Left ventricle myocardium inferior (tissue), 1 donor: Measurements from ENCODE around the gene ALDH8A1. TPM values are rescaled to one million over a fixed set of nuclear protein-coding genes. Genes with fewer than 3 reads are reported as not detected.

ENCODE experiments used
- DNase-seq: peaks from one replicate; pipeline ENCODE4 v3.0.0-alpha.2; 2020
- H3K27ac ChIP-seq: fragments of 200-600 bp; replicated peaks from 2 replicates; pipeline ENCODE4 v1.8.0; 2021
- H3K27me3 ChIP-seq: fragments of 200-600 bp; 2 replicates; pipeline ENCODE4 v1.8.0; 2021; ENCODE audit warnings: low read depth
- H3K36me3 ChIP-seq: fragments of 200-600 bp; 2 replicates; pipeline ENCODE4 v1.8.0; 2021
- H3K4me1 ChIP-seq: fragments of 200-600 bp; 2 replicates; pipeline ENCODE4 v1.8.0; 2021
- H3K4me3 ChIP-seq: fragments of 200-600 bp; 2 replicates; pipeline ENCODE4 v1.8.0; 2021; ENCODE audit warnings: mild to moderate bottlenecking, moderate library complexity
- H3K9me3 ChIP-seq: fragments of 200-600 bp; replicated peaks from 2 replicates; pipeline ENCODE4 v1.8.0; 2021
- CTCF ChIP-seq: fragments of 200-600 bp; IDR thresholded peaks from 2 replicates; pipeline ENCODE4 v1.8.0; 2021; ENCODE audit warnings: antibody characterized with exemption, mild to moderate bottlenecking, borderline replicate concordance
- intact Hi-C: fragments of 100-400 bp; cut with micrococcal nuclease; formaldehyde crosslinking; loops from one replicate; pipeline ENCODE4 v1.11.0; 2022
- total RNA-seq: library from RNA; stranded (reverse); fragmentation: NEBNext Ultra II Directional; extraction: Animal tissue kit (Norgen Biotek cat#: 25700); gene quantifications from one replicate; pipeline ENCODE4 v1.2.1, GENCODE V29; 2021
- donor health status: DM: no; HTN: yes; CAD: no; lungs with severe emphysema.

ALDH8A1 gene
- total RNA-seq, 1 donor from 2014 or later = 0.08 TPM

GRCh38 chr6:134992155-134992554, 42.3 kb upstream of the ALDH8A1 start:
- H3K4me3 ChIP-seq = no peak overlapping the region
- H3K9me3 ChIP-seq = no peaks in the 10 kb centered on the region
- DNase-seq = no peak
- intact Hi-C loops = no loop called here
- no peaks in the 10 kb centered on the region for H3K4me1 ChIP-seq
- no peaks in the 10 kb centered on the region for H3K27me3 ChIP-seq
- TF ChIP-seq CTCF = no peak
- no peak overlapping the region for H3K27ac ChIP-seq
- peaks cover 52% of the 10 kb centered on the region for H3K36me3 ChIP-seq

- TF ChIP-seq CTCF = no peak
- intact Hi-C loops = no loop called here
- Histone ChIP-seq H3K9me3 (no peaks in the 10 kb centered on the region), H3K4me3 (no peak overlapping the region), H3K27ac (no peak overlapping the region), H3K36me3 (peaks cover 51% of the 10 kb centered on the region), H3K4me1 (no peaks in the 10 kb centered on the region), H3K27me3 (no peaks in the 10 kb centered on the region)
- DNase-seq = no peak
Observed at GRCh38 chr6:134990262-134990661, 40.4 kb upstream of the ALDH8A1 start.

GRCh38 chr6:134984821-134985220, 34.9 kb upstream of the ALDH8A1 start:
- Histone ChIP-seq H3K4me3 (no peak overlapping the region), H3K36me3 (peaks cover 64% of the 10 kb centered on the region), H3K9me3 (no peaks in the 10 kb centered on the region), H3K27me3 (no peaks in the 10 kb centered on the region), H3K4me1 (no peaks in the 10 kb centered on the region), H3K27ac (no peak overlapping the region)
- no peak for DNase-seq
- intact Hi-C loops = no loop called here
- TF ChIP-seq CTCF = no peak

GRCh38 chr6:134983823-134984222, 33.9 kb upstream of the ALDH8A1 start:
- no peaks in the 10 kb centered on the region for H3K9me3 ChIP-seq
- DNase-seq = no peak
- no peaks in the 10 kb centered on the region for H3K4me1 ChIP-seq
- H3K27me3 ChIP-seq = no peaks in the 10 kb centered on the region
- peaks cover 70% of the 10 kb centered on the region for H3K36me3 ChIP-seq
- H3K27ac ChIP-seq = no peak overlapping the region
- intact Hi-C loops = no loop called here
- TF ChIP-seq CTCF = no peak
- H3K4me3 ChIP-seq = no peak overlapping the region

GRCh38 chr6:134982161-134982560, 32.3 kb upstream of the ALDH8A1 start:
- no peak overlapping the region for H3K4me3 ChIP-seq
- H3K27me3 ChIP-seq = no peaks in the 10 kb centered on the region
- no peak overlapping the region for H3K27ac ChIP-seq
- H3K9me3 ChIP-seq = no peaks in the 10 kb centered on the region
- no peak for DNase-seq
- intact Hi-C loops = no loop called here
- no peaks in the 10 kb centered on the region for H3K4me1 ChIP-seq
- peaks cover 76% of the 10 kb centered on the region for H3K36me3 ChIP-seq
- no peak for TF ChIP-seq CTCF

- Histone ChIP-seq H3K27ac (no peak overlapping the region), H3K9me3 (no peaks in the 10 kb centered on the region), H3K4me1 (no peaks in the 10 kb centered on the region), H3K27me3 (no peaks in the 10 kb centered on the region), H3K4me3 (no peak overlapping the region), H3K36me3 (peaks cover 81% of the 10 kb centered on the region)
- no peak for DNase-seq
- TF ChIP-seq CTCF = no peak
- intact Hi-C loops = no loop called here
Observed at GRCh38 chr6:134980846-134981245, 30.9 kb upstream of the ALDH8A1 start.
